B cell (primary cell): Measurements from ENCODE around the gene B4GALT5. TPM values are rescaled to one million over a fixed set of nuclear protein-coding genes. Genes with fewer than 3 reads are reported as not detected.
"Not testable (repeated sequence)": the region's sequence is repeated elsewhere in the genome, so short reads cannot be mapped to it uniquely, and the experiment has no call there.

Source experiments
- ATAC-seq: fragments of 200-7000 bp; cut with Tn5 transposase; one replicate; pipeline ENCODE4 v1.10.0; 2021; ENCODE audit warnings: low read depth, mild to moderate bottlenecking, moderate number of reproducible peaks, moderate library complexity
- CTCF ChIA-PET: fragments of 350-600 bp; sonication (Branson Sonifier 250); formaldehyde crosslinking; loops from one replicate; lab custom pipeline; 2021; ENCODE audit warnings: antibody characterized with exemption, inconsistent platforms; lab: Charles Lee
- POLR2A ChIA-PET: fragments of 350-600 bp; sonication (Branson Sonifier 250); formaldehyde crosslinking; loops from one replicate; lab custom pipeline; 2021; ENCODE audit warnings: antibody characterized with exemption; lab: Charles Lee
- DNase-seq: peaks from one replicate; pipeline ENCODE4 v3.0.0; 2013
- H2AFZ ChIP-seq: 2 replicates; pipeline ENCODE4 v1.6.1; 2012; ENCODE audit warnings: mild to moderate bottlenecking, low read depth, low read length; ENCODE audit not compliant: insufficient read depth, poor library complexity, severe bottlenecking
- H3K27ac ChIP-seq, 2 donors: 1 replicate in 1 of 2; 2 replicates in 1 of 2; pipeline ENCODE4 v1.5.1; 2012 to 2013; ENCODE audit warnings: low read length in 2 of 2, mild to moderate bottlenecking in 2 of 2, moderate library complexity in 1 of 2
- H3K27me3 ChIP-seq, 4 experiments: fragments of 200-600 bp in 1 of 4; sonication (generic) in 1 of 4; replicated peaks in 1 of 4; 1 replicate in 2 of 4; 2 replicates in 2 of 4; pipeline versions ENCODE4 v1.6.1 to v1.7.0; 2013 to 2016; ENCODE audit warnings: low read length in 3 of 4, mild to moderate bottlenecking in 2 of 4, mixed read lengths in 1 of 4, moderate library complexity in 1 of 4; ENCODE audit not compliant: insufficient read depth in 4 of 4, control insufficient read depth in 3 of 4; ENCODE audit errors: control extremely low read depth in 1 of 4
- H3K36me3 ChIP-seq, 2 experiments: replicated peaks in 1 of 2; 1 replicate in 1 of 2; 2 replicates in 1 of 2; pipeline versions ENCODE4 v1.6.1 to v1.7.1; 2013; ENCODE audit warnings: low read length in 1 of 2; ENCODE audit not compliant: insufficient read depth in 2 of 2, control insufficient read depth in 1 of 2; ENCODE audit errors: control extremely low read depth in 1 of 2, extremely low read depth in 1 of 2
- H3K4me1 ChIP-seq, 2 donors: fragments of 200-600 bp in 1 of 2; sonication (generic) in 1 of 2; 1 replicate in 1 of 2; 2 replicates in 1 of 2; pipeline versions ENCODE4 v1.5.1 to v1.6.1; 2013 to 2017; ENCODE audit warnings: low read length in 2 of 2; ENCODE audit not compliant: control insufficient read depth in 2 of 2, insufficient read depth in 2 of 2
- H3K4me2 ChIP-seq: replicated peaks from 2 replicates; pipeline ENCODE3; 2012; ENCODE audit warnings: mild to moderate bottlenecking, low read depth, low read length; ENCODE audit not compliant: poor library complexity, severe bottlenecking
- H3K4me3 ChIP-seq, 5 experiments: fragments of 200-600 bp in 1 of 5; sonication (generic) in 1 of 5; 1 replicate in 3 of 5; 2 replicates in 2 of 5; pipeline versions ENCODE4 v1.5.1 to v1.7.0; 2011 to 2016; ENCODE audit warnings: low read length in 4 of 5, mild to moderate bottlenecking in 4 of 5, low read depth in 2 of 5, control low read depth in 1 of 5, moderate library complexity in 1 of 5; ENCODE audit not compliant: insufficient read depth in 1 of 5; ENCODE audit errors: control extremely low read depth in 1 of 5, extremely low read depth in 1 of 5
- H3K79me2 ChIP-seq: fragments of 200-600 bp; sonication (generic); one replicate; pipeline ENCODE4 v1.6.0; 2016; ENCODE audit warnings: low read length; ENCODE audit not compliant: control insufficient read depth, insufficient read depth
- H3K9ac ChIP-seq: fragments of 200-600 bp; sonication (generic); 2 replicates; pipeline ENCODE4 v1.6.1; 2017; ENCODE audit warnings: mild to moderate bottlenecking, low read length, moderate library complexity
- H3K9me3 ChIP-seq, 3 donors: one replicate each; pipeline versions ENCODE4 v1.6.1 to v1.7.1; 2013; ENCODE audit warnings: low read length in 2 of 3; ENCODE audit not compliant: control insufficient read depth in 2 of 3, insufficient read depth in 1 of 3; ENCODE audit errors: control extremely low read depth in 1 of 3
- H4K20me1 ChIP-seq: 2 replicates; pipeline ENCODE4 v1.6.0; 2012; ENCODE audit warnings: mild to moderate bottlenecking, low read length; ENCODE audit not compliant: insufficient read depth, control insufficient read depth, poor library complexity, severe bottlenecking
- H3K27ac Mint-ChIP-seq: one replicate; pipeline ENCODE4 v1.8.0; 2021; ENCODE audit warnings: mixed read lengths
- H3K27me3 Mint-ChIP-seq: one replicate; pipeline ENCODE4 v1.8.0; 2021; ENCODE audit warnings: mixed read lengths
- H3K4me1 Mint-ChIP-seq: one replicate; pipeline ENCODE4 v1.8.0; 2021; ENCODE audit warnings: mixed read lengths
- H3K4me3 Mint-ChIP-seq: one replicate; pipeline ENCODE4 v1.8.0; 2021; ENCODE audit warnings: mixed read lengths
- H3K9me3 Mint-ChIP-seq: one replicate; pipeline ENCODE4 v1.8.0; 2022; ENCODE audit warnings: mixed read lengths; ENCODE audit not compliant: insufficient read depth
- CTCF ChIP-seq: fragments of 200-600 bp; IDR thresholded peaks from one replicate; pipeline ENCODE4 v1.8.0; 2022; ENCODE audit warnings: antibody characterized with exemption, mild to moderate bottlenecking
- EZH2 ChIP-seq: IDR thresholded peaks from 2 replicates; pipeline ENCODE4 v1.6.1; 2012; ENCODE audit warnings: borderline replicate concordance, low read depth, mild to moderate bottlenecking, moderate library complexity, low read length; ENCODE audit not compliant: insufficient read depth, poor library complexity, severe bottlenecking
- WGBS: methylation state at CpG from one replicate; pipeline ENCODE4 v1.1.5; 2013; ENCODE audit warnings: missing lambda C conversion rate; ENCODE audit not compliant: insufficient coverage; 5-methylcytosine and 5-hydroxymethylcytosine counted together
- intact Hi-C: fragments of 100-400 bp; cut with micrococcal nuclease; formaldehyde crosslinking; loops from one replicate; pipeline ENCODE4 v1.10.0; 2022
- polyA plus RNA-seq: library from polyadenylated mRNA; depleted of rRNA; stranded (reverse); fragments of >200 nt; gene quantifications from 2 replicates; pipeline ENCODE4 v1.2.3, GENCODE V29; 2012
- total RNA-seq, 2 donors: library from RNA; stranded (reverse); fragments of 120-200 nt in 1 of 2; gene quantifications; 1 replicate in 1 of 2; 2 replicates in 1 of 2; pipeline versions ENCODE4 v1.2.3 to v1.2.4, GENCODE V29; 2013 to 2022

Gene B4GALT5
- total and polyA plus RNA-seq, 2 donors (not counting 1 experiment from before 2014, with no cell fraction given): 3.4 to 7.3 TPM

- Histone ChIP-seq H3K36me3 (no peaks in the 10 kb centered on the region), H3K79me2 (no peaks in the 10 kb centered on the region), H4K20me1 (no peaks in the 10 kb centered on the region), H3K4me3 (no peak overlapping the region), H3K27me3 (peaks cover 0 to 2% (median 0%) of the 10 kb centered on the region in 4 experiments), H3K9ac (no peak overlapping the region), H2AFZ (no peak overlapping the region), H3K4me2 (peak overlapping the region; percentile 30), H3K9me3 (peaks cover 0 to 9% (median 1%) of the 10 kb centered on the region in 3 donors), H3K4me1 (peaks cover 6 to 47% of the 10 kb centered on the region in 2 donors), H3K27ac (no peak overlapping the region)
- DNase-seq (no peak), ATAC-seq (peak; percentile 47)
- Mint-ChIP-seq H3K9me3 (no peaks in the 10 kb centered on the region), H3K27me3 (peaks cover 15% of the 10 kb centered on the region), H3K4me1 (peaks cover 51% of the 10 kb centered on the region), H3K4me3 (no peak overlapping the region), H3K27ac (no peak overlapping the region)
- intact Hi-C loops: no loop called here
- ChIA-PET CTCF (interaction anchor here (0.6 to 0.9 kb wide), 3 partner anchors 20 to 216 kb away, joined by 3 to 4 read pairs (median 4); no protein-coding TSS in a partner anchor), POLR2A (no interaction called here)
- WGBS: 55% methylated on average over 4 of the region's 10 CpGs
- TF ChIP-seq CTCF (no peak), EZH2 (no peak)
Measured at GRCh38 chr20:49630396-49630951, 83.2 kb downstream of the B4GALT5 start.

GRCh38 chr20:49629606-49630005 is 84.1 kb downstream of the B4GALT5 start:
- ChIA-PET CTCF (interaction anchor here (0.9 to 1.5 kb wide), 2 partner anchors 20 to 217 kb away, joined by 4 to 5 read pairs; no protein-coding TSS in a partner anchor), POLR2A (no interaction called here)
- H3K27ac Mint-ChIP-seq: no peak overlapping the region
- Histone ChIP-seq H3K79me2 (no peaks in the 10 kb centered on the region), H3K27ac (no peak overlapping the region), H3K36me3 (no peaks in the 10 kb centered on the region), H3K9me3 (peaks cover 0 to 9% (median 1%) of the 10 kb centered on the region in 3 donors), H3K4me3 (no peak overlapping the region), H3K9ac (no peak overlapping the region), H3K4me2 (no peak overlapping the region), H3K4me1 (peaks cover 6 to 49% of the 10 kb centered on the region in 2 donors), H4K20me1 (no peaks in the 10 kb centered on the region), H2AFZ (no peak overlapping the region), H3K27me3 (peaks cover 0 to 2% (median 0%) of the 10 kb centered on the region in 4 experiments)
- DNase-seq (no peak), ATAC-seq (no peak)
- no peak for TF ChIP-seq EZH2
- no peak for TF ChIP-seq CTCF
- peaks cover 15% of the 10 kb centered on the region for H3K27me3 Mint-ChIP-seq
- no peaks in the 10 kb centered on the region for H3K9me3 Mint-ChIP-seq
- H3K4me3 Mint-ChIP-seq: no peak overlapping the region
- intact Hi-C loops: no loop called here
- 100% methylated on average over 1 of the region's 1 CpG for WGBS
- H3K4me1 Mint-ChIP-seq: peaks cover 56% of the 10 kb centered on the region

- H3K4me1 ChIP-seq: peaks cover 6 to 44% of the 10 kb centered on the region in 2 donors
- peaks cover 55% of the 10 kb centered on the region for H3K4me1 Mint-ChIP-seq
- POLR2A ChIA-PET, H3K36me3 ChIP-seq, H3K9ac ChIP-seq, H3K9me3 Mint-ChIP-seq, ATAC-seq, H3K27me3 ChIP-seq, H3K4me2 ChIP-seq, H3K79me2 ChIP-seq, H3K4me3 ChIP-seq, DNase-seq, H3K27ac Mint-ChIP-seq, H3K4me3 Mint-ChIP-seq, H4K20me1 ChIP-seq, intact Hi-C loops, H2AFZ ChIP-seq, H3K27ac ChIP-seq, H3K9me3 ChIP-seq: not testable (repeated sequence)
- CTCF ChIA-PET: interaction anchor here (1.5 to 2.2 kb wide), 2 partner anchors 20 to 218 kb away, joined by 5 to 6 read pairs; no protein-coding TSS in a partner anchor
- WGBS: 67% methylated on average over 1 of the region's 3 CpGs
- H3K27me3 Mint-ChIP-seq: peaks cover 15% of the 10 kb centered on the region
Measured at GRCh38 chr20:49628280-49628679, 85.4 kb downstream of the B4GALT5 start.
